Gastroesophageal sphincter (tissue), 3 donors: Measurements from ENCODE around the gene KIFAP3.

ENCODE experiments used
- POLR2A ChIP-seq, 2 donors: fragments of 450-650 bp; IDR thresholded peaks; one replicate each; pipeline ENCODE4 v1.6.1; 2017; ENCODE audit warnings: antibody characterized with exemption in 2 of 2, mild to moderate bottlenecking in 2 of 2, moderate library complexity in 1 of 2
- TF ChIP-seq, protein P1 (sequence below), 4 experiments: fragments of 200-600 bp in 2 of 4; fragments of 450-650 bp in 2 of 4; sonication (generic) in 1 of 4; IDR thresholded peaks; one replicate each; pipeline ENCODE4 v1.5.1; 2017 to 2019; ENCODE audit warnings: antibody characterized with exemption in 4 of 4, mild to moderate bottlenecking in 2 of 4, moderate library complexity in 2 of 4

DNA sequence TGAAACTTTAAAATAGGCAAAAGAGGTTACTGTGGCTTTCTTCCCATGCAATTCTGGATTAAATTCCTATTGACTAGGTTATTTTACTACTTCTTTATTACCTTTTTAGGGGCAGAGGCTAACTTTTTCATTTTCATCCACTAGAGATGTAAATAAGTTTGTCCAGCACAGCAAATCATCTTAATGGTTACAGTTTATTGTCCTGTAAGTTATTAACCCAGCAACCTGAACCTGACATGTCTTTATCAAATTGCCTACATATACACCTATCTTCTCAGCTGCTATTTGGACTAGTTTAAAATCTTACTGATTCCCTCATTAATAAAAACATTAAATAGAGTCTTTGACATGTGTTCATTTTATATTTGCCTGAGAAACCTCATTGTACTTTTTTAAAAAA, 173.9 kb downstream of the KIFAP3 start:
- TF ChIP-seq, protein P1, sequence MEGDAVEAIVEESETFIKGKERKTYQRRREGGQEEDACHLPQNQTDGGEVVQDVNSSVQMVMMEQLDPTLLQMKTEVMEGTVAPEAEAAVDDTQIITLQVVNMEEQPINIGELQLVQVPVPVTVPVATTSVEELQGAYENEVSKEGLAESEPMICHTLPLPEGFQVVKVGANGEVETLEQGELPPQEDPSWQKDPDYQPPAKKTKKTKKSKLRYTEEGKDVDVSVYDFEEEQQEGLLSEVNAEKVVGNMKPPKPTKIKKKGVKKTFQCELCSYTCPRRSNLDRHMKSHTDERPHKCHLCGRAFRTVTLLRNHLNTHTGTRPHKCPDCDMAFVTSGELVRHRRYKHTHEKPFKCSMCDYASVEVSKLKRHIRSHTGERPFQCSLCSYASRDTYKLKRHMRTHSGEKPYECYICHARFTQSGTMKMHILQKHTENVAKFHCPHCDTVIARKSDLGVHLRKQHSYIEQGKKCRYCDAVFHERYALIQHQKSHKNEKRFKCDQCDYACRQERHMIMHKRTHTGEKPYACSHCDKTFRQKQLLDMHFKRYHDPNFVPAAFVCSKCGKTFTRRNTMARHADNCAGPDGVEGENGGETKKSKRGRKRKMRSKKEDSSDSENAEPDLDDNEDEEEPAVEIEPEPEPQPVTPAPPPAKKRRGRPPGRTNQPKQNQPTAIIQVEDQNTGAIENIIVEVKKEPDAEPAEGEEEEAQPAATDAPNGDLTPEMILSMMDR (IDR thresholded peaks at IDR 0.05): no peak
- TF ChIP-seq POLR2A (IDR thresholded peaks at IDR 0.05): no peak
